Stimulated activated CD4-positive, alpha-beta T cell treated with anti-CD3 and anti-CD28 coated beads, Interleukin-4, amount 100 ng/mL, for 1 hour (primary cell): ENCODE results near the gene MOSPD3.
A peak's percentile ranks its signal among the peaks of the same experiment; 100 is the strongest.
"Not testable (repeated sequence)": the region's sequence is repeated elsewhere in the genome, so short reads cannot be mapped to it uniquely, and the experiment has no call there.

Experiments
- DNase-seq: peaks from one replicate; pipeline ENCODE4 v3.0.0-alpha.2; 2020

Gene MOSPD3

DNA sequence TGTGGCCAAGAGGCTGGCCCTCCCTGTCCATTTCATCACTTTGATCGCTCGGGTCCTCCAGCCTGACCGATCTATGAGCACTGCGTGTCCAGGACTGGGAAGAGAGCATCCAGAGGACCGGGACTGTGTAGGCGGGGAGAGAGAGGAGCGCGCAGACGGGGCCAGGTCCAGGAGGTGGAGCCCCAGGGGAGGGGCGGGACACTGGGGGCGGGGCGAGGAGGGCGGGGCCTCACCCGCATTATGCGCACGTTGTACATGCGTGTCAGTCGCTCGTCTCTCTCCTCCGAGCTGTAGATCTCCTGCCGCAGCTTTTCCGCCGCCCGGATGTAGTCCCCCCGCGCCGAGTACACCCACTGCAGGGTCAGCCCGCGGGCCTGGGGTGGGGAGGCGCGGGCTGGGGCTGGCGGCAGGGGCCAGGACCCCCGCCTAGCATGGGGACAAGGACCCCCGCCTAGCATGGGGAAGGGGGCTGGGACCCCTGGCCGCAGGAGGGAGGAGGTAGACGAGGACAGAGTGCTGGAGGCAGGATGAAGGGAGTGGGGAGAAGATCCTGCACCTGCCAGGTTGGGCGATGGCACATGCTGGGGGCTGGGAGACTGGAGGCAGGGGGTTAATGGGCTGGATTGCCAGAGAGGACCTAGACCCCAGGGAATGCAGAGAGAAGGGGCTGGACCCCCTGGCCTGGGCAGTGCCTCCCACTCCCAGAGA, 14.3 kb downstream of the MOSPD3 start:
- DNase-seq = peak; percentile 84

DNA sequence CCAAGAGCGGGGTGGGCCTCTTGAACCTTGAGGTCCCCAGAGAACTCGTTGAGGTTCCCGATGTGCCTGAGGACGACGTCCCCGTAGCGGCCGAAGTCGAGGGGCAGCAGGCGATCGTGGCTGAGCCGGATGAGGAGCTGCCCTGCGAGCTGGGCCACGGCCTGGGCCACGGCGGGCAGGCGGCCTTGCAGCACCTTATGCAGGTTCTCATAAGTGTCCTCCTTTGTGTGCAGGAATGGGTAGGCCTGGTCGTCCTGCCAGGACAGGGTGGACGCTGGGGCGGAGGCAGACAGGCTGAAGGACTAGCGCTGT, 14.9 kb downstream of the MOSPD3 start:
- no peak for DNase-seq

- peak; percentile 20 for DNase-seq
Measured at GRCh38 chr7:100629117-100629716, 16.9 kb downstream of the MOSPD3 start.

- DNase-seq = no peak
Measured at GRCh38 chr7:100630066-100630465, 17.7 kb downstream of the MOSPD3 start.

DNA sequence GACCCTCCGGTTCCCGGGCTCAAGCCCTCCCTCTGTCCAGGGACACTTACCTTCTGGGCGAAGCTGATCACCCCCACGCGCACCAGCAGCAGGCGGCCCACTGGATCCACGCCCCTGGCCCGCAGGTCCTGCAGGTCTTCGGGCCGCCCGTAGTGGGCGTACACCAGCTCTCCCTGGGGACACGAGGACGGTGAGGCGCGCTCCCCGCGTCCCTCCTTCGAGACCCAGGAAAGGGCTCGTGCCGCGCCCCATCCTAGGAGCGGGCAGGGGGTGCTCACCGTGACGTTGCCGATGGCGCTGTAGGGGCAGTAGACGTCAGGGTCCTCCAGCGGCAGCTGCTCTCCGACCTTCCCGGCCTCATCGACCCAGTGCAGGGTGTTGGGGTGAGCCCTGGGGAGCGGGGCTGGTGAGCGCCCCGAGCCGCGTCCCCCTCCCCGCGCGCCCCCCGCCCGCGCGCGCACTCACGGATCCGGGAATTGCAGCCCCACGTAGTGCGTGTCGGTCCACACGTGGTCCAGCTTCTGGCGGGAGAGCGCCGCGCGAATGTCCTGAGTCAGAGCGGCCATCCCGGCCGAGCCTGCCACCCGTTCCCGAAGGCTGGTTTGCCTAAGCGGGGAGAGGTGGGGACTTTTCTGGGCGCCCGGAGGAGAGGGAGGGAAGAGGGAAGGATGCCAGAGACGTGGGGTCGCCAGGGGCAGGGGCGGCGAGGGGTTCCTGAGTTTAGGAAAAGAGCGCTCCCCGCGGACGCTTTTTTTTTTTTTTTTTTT, 20.8 kb downstream of the MOSPD3 start:
- peak; percentile 64 for DNase-seq

GRCh38 chr7:100639995-100640516, 27.7 kb downstream of the MOSPD3 start:
- no peak for DNase-seq

DNA sequence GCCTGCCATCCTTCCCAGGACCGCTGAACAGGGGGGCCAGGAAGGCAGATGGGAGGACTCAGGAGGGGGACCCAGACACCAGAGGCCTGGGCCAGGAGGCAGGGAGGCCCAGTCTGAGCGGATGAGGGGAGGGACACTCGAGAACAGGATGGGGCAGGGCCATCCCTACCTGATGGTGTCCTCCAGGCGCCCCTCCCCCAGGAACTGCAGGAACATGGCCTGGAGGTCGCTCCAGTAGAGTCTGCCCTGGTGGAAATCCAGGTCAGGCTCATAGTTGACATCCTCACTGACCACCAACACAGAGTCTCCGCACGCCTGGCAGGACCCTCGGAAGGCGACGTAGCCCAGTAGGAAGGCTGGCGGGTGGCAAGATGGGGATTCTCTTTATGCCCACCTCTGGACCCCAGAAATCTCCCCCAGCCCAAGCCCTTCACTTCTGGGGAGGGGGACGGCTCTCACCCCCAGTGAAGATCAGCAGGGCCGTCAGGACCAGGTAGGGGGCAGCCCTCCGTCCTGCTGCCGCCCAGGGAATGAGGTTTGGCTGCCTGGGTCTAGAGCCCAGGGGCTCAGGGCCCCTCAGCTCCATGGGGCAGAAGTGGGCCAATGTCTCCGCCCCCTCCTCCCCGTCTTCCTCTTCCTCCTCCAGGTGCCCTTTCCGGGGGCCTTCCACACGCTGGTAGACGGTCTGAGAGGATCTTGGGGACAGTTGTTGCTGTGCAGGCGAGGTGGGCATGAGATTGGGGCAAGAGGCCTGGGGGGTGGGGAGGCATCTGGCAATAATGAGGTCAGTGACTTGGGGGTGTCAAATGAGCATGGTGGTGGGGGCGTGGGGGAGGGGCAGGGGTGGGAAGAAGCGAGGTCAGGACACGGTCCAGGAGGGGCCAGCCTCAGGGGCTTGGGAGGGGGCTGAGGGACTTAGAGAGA, 28.4 kb downstream of the MOSPD3 start:
- no peak for DNase-seq

GRCh38 chr7:100641463-100641859, 29.1 kb downstream of the MOSPD3 start, which contains the start of gene TFR2:
Gene TFR2 (minus strand): TSS chr7:100641552. CDS start chr7:100641509, 43 bp downstream.
- DNase-seq = no peak

DNA sequence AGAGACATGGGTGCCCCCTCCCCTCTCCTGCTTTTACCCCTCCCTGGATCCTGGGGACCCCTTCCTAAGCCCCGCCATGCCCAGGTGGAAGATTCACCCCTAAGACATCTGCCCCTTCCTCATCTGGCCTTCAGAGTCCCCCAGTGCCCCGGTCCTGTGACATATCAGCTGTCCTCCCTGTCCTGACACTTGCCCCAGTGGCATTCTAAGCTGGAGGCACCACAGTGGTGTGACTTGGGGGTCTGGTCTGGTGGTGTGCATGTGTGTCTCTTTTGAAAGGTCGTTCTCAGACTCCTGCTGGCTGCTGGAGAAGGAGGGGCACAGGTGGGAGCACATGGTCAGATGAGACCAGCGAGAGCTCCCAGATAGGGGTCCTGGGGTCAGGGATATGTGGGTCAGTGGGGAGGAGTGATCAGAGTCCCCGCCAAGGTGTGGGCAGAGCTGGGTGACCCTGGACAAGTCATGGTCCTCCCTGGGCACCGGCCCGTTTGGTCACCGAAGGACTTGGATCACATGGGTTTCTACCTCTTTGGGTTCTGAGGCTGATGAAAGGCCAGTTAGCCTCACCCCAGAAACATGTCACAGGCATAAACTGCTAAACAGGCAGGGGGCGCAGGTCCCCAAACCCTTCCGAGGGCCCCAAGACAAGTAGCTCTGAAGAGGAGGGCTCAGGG, 29.7 kb downstream of the MOSPD3 start:
- DNase-seq = no peak

GRCh38 chr7:100642534-100642907, 30.2 kb downstream of the MOSPD3 start:
- peak; percentile 20 for DNase-seq

GRCh38 chr7:100649826-100650565, 37.7 kb downstream of the MOSPD3 start:
- DNase-seq = no peak

DNA sequence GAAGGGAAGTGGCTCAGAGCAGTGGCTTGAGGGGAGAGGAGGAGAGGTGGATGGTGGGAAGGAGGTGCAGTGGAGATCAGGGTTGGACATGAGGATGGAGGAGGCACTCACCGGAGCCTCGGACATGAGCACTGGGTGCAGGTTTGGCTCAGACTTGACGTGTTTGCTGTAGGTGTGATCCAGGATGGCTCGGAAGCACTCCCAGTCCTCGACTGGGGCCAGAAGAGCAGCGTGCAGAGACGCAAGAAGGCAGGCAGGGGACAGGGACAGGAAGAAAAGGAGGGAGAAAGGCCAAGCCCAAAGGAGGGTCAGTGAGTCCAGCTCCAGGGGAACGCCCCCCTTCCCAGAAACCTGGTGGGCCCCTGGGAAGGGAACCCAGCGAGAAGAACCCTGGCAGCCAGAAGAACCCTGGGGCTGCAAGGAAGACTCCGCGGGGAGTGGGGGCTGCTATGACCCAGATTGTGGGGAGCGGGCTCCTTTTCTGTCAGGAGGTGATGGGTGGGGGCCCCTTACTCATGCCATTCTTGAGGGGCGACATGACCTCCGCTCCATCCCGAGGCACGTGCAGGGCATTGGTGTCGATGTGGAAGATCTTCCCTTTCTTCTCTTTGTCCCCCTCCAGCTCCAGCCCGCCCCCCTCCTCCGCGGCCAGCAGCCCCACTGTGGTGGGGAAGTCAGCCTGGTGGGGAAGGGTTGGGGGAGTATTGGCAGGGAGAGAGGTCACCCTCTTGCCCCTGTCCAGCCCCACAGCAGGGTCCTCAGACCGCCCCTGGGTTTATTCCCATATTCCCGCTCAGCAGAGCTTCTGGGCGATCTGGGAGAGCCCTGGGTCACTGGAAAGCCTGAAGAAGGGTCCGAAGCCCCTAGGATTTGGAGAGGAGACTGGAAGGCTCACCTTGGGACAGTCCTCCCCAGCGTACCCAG, 42.8 kb downstream of the MOSPD3 start:
- no peak for DNase-seq

DNA sequence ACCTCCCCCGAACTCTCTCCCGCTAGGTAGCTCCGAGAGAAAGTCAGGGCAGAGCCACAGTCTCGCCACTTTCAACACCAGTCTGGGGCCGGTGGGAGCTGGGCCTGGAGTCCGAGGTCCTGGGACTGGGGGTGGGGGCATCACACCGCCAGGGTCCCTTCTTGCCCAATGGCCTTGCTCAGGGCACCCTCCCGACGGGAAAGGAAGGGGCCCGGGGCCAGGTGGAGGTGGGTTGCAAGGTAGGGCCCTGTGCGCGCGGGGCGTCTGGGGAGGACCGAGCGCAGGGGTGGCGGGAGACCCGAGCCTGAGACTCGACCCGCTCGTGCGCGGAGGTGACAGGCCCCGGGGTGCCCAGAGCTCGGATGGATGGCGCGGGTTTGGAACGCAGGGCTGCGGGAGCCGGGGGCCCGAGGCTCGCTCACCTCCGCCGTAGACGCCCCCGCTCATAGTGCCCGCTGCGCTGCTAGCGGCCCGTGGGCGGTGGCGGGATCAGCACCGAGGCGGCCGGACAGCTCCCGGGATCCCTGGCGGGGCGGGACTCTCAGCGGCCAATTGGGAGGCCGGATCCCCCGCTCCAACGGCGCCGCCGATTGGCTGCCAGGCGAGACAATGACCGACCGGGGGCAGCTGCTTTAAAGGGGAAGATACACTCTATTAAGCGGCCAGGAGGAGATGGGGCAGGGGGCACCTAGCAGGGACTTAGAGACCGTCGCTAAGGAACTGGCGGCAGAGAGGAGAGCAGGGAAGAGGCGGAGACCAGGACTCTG, 43.8 kb downstream of the MOSPD3 start, which contains the start of gene ACTL6B:
TSS of gene ACTL6B (minus strand) at position 541 of the 767 bp plus-strand sequence. CDS start at position 447, 94 bp downstream.
- peak; percentile 62 for DNase-seq

DNA sequence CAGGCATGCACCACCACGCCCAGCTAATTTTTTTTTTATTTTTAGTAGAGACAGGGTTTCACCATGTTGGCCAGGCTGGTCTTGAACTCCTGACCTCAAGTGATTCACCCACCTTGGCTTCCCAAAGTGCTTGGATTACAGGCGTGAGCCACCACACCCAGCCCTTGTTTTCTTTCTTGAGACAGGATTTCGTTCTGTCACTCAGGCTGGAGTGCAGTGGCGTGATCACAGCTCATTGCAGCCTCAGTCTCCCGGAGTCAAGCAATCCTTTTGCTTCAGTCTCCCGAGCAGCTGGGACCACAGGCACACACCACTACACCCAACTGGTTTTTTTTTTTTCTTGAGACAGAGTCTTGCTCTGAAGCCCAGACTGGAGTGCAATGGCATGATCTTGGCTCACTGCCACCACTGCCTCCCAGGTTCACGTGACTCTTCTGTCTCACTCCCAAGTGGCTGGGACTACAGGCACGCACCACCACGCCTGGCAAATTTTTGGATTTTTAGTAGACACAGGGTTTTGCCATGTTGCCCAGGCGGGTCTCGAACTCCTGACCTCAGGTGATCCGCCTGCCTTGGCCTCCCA, 49.9 kb downstream of the MOSPD3 start:
- not testable (repeated sequence) for DNase-seq
